GDM1 (cell line): ENCODE measurements around the gene CLTC.
A peak's percentile ranks its signal among the peaks of the same experiment; 100 is the strongest.

ENCODE experiments used
- DNase-seq: peaks from one replicate; lab custom pipeline; 2025; lab: John Stamatoyannopoulos, UW

The CLTC gene

DNA sequence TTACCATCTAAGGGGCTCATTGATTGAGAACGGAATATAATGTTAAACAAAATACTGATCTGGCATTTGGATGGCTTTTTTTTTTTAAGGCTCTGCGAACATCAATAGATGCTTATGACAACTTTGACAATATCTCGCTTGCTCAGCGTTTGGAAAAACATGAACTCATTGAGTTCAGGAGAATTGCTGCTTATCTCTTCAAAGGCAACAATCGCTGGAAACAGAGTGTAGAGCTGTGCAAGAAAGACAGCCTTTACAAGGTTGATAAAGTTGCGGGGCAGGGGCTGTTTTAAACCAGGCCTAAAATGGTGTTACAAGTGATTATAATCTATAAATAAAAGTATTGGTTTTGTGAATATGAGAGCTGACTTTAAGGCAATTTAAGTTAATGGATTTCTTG, 65.3 kb downstream of the CLTC start:
- no peak for DNase-seq

DNA sequence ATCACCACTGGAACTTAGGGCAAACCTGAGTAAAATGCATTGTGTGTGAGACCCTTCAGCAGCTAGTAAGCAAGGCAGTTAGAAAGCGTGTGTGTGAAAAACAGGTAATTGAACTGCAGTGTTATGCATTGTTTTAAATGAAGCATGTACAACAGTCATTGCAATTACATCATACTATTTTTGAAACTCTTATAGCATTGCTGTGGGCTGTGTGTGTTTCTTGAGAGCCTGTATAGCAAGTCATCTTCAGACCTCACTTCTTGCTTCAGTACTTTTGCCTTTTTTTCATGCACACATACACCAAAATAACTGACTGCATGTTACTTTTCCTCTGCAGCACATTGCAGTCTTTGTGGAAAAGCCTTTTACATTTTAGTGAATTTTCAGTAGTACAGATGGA, 68.3 kb downstream of the CLTC start:
- no peak for DNase-seq

DNA sequence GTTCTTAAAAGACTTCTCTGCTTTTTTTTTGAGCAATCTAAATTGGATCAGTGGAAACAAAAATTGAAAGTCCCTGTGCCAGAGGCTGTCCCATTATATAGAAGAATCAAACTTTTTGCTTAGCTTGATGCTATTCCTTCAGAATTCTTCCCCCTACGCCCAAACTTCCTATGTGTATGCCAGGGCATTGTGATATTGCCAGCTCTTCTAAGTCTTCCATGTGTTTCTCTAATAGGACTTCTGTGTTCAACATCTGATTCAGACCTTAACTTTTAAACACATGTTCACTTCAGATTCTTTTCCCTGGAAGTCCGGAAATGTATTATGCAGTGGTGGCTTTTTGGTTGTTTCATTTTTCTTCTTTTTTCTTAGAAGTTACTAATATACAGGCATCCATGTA, 68.8 kb downstream of the CLTC start:
- no peak for DNase-seq

DNA sequence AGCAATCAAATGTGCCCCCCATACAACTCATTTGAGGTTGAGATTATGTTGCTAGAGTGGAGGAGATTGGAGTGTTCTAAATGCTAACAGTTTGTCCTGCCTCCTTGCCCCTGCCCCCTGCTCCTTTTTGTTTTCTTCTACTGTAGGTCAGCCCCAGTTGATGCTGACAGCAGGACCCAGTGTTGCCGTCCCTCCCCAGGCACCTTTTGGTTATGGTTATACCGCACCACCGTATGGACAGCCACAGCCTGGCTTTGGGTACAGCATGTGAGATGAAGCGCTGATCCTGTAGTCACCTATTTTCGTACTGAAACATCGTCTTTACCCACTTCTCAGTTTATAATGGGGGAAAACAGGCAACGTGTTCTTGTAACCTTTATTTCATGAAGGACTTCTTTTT, 73.9 kb downstream of the CLTC start:
- no peak for DNase-seq

DNA sequence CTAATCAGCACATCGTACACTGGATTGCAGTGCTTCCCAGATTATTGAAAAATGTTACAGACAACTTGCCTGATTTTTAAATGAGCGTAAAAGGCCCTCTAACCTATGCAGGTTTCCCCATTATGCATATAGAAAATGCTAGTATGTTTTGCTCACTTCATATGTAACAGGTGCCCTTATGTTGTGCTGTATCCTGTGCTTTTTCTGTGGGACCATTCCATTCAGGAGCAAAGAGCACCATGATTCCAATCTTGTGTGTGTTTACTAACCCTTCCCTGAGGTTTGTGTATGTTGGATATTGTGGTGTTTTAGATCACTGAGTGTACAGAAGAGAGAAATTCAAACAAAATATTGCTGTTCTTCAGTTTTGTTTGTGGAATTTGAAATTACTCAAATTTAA, 74.6 kb downstream of the CLTC start:
- no peak for DNase-seq

DNA sequence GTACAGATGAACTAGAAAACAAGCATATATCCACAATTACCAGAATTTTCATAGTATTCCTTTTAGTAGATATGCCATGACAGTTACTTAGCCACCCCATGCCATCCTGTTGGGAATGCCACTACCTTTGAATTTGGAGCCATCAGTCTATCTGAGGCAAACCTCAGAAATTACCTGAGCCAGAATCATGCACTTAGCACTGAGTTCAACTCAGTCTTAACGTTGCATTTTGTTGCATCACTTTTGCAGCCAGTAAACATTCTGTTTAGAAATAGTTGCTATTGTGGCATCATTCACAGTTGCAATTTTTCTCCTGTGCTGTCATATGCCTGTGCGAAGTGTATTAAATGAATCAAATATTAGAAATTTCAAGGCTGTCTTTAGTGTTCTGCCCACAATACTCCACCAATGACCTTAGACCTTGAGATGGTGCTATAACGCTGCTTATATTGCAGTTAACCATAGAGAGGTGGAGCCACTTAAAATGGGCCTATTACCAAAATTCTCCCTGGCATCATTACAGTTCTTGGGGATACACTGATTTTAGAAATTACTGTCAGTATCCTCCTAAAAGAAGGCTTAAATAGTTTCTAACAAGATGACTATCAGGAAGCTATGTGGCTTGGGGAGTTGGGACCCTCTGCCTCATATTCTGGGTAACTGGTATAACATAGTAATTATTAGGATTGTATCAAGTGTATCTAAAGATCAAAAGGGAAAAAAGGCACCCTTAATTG, 76.4 kb downstream of the CLTC start:
- no peak for DNase-seq

DNA sequence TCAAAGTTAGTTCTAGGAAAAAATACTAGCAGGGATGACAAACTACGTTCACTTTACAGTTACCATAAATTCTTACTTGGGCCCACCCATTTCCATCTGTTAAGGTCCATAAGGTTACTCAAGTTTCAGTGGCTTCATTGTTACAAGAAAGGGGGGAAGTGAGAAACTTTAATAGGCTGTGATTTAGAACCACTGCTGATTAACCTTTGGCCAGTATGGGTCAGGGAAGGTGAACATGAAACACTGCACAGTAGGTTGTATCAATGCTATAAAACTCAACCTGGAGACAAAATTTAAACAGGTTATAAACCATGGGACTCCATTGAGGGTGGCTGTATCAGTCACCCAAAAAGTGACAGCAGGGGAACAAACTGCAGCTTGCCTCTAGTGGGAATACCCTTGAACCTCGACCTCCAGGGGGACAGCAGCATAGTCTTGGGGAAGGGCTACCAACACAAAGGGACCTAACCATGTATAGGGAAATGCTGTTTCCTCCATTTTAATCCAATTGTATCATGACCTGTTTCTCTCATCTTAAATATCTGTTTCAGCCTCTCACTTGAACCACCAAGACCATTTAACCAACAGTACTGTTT, 77.1 kb downstream of the CLTC start:
- DNase-seq: no peak

DNA sequence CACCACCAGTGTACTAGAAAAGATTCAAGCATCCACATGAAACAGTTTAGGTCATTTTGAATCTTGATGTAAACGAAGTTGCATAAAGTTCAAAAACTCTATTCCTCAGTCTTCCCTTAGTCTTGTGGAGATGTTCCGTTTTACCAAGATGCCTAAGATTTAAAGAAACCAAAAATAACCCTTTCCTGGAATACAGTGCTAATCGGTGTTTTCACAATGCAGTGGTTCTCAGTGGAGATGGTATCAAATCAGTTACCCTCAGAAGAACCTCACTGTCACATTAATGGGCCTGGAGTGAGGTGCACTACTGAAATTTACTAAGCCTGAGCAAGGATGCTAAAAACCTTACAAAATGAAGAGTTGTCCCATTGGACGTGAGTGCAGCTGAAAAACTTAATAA, 78.4 kb downstream of the CLTC start:
- no peak for DNase-seq

DNA sequence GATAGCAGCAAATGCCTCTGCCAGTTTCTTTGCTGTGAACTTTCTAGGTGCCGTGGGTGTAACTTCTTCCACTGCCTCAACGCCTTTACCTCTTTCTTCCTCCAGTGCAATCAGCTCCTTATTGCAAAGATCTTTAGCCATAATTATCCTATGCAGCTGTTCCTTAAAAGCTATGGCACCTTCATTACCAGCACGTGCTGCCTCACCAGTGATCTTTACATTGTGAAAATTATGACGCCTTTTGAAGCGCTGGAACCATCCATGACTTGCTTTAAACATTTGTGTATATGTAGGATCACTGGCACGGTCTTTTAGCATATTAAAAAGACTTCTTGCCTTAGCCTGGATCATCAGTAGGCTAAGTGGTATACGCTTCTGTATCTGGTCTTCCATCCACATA, 79.5 kb downstream of the CLTC start:
- DNase-seq: no peak

DNA sequence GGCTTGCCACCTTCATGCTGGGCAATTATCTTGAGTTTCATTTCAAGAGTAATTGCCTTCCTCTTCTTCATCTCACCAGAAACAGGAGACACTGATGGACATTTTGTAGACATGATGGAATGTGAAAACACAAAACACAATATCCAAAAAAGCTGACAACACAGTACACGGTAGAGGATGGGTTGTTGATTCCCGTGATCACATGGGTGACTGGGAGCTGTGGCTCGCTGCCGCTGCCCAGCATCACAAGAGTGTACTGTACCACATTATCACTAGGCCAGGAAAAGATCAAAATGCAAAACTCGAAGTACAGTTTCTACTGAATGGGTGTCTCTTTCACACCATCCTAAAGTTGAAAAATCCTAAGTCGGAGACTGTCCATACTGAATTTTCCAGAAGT, 80.1 kb downstream of the CLTC start:
- DNase-seq: no peak

DNA sequence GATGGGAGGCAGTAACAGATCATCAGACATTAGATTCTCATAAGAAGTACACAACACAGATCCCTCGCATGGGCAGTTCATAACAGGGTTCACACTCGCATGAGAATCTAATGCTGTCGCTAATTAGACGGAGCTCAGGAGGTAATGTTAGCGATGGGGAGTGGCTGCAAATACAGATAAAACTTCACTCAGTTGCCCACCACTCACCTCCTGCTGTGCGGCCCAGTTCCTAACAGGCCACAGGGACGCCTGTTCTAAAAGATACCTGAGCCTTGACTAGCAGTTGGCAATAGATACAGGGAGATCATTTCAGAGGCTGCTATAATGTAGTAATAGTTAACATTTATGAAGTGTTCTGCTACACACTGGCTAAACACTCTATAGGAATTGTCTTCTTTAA, 82.6 kb downstream of the CLTC start:
- DNase-seq: no peak

DNA sequence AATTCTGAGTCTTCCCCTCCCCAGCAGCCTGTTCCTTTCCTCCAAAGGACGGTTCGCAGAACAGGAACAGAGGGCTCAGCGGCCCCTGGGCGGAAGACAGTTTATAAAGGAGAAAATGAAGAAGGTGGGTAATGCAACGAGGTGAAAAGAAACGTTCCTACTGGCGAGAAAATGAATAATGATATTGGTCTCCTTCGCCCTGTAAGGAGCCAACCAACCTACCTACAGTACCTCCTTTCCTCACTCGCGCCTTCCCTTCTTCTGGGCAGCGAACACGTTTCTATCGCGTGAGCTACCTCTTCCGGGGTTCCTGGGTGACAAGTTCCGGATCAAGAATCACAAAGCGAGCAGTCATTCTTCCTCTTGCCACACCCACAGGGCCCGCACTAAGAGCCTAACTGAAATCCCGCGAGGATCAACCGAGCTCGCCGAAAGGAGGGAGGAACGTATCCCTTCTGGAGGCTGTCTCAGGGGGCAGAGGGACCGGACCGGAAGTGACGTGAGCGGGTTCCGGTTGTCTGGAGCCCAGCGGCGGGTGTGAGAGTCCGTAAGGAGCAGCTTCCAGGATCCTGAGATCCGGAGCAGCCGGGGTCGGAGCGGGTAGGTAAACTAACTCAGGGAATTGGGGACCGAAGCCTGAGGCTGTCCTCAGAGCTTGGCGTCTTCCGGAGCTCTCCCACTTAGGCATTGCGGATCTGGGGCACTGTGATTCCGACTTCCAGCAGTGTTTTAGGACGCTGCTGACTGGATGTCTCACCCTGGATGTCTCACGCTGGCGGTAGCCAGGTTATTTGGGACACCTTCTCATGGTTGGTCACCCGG, 87.7 kb downstream of the CLTC start, which contains the start of the genes PTRH2 and VMP1:
TSS of gene PTRH2 (minus strand) at position 282 of the 822 bp plus-strand sequence. CDS start 9,452 bp downstream, outside the sequence.
TSS of gene VMP1 (plus strand) at position 506 of the 822 bp plus-strand sequence. CDS start 23,793 bp downstream, outside the sequence.
- DNase-seq: peak; percentile 97

DNA sequence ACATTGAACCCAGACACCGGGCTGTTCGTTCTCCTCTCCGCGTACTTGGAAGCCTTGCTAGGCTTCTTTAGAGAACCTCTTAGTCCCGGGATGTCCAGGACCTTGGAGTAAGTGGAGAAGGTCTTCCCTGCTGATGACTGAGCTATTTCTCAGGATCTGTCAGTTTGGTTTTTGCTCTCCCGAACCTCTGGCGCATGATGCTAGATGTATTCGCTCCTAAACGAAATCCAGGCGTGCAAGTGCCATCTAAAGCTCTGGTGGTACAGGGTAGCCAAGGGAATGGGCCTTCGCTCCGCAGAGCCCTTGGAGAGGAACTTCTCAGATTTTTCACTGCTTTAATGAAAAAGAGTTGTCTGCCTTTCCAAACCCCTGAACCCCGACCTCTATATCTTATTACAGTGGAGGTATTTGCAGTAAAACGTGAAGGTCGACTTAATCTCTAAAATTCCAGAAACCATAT, 88.3 kb downstream of the CLTC start:
- DNase-seq: no peak

DNA sequence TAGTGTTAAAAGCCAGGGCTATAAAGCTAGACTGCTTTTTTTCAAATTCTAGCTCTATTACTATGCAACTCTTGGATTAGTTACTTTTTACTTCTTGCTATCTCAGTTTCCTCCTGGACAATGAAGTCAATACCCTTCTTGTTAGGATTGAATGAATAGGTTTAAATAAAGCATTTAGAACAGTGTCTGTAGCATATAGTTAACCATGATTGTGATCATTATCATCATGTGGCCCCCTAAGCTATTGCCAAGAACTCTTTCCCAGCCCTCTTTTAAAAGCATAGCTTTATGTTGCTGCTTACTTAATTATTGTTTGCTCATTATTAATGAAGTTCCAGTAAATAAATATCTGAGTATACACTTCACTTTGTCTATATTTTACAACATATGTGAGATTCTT, 92.2 kb downstream of the CLTC start:
- no peak for DNase-seq

DNA sequence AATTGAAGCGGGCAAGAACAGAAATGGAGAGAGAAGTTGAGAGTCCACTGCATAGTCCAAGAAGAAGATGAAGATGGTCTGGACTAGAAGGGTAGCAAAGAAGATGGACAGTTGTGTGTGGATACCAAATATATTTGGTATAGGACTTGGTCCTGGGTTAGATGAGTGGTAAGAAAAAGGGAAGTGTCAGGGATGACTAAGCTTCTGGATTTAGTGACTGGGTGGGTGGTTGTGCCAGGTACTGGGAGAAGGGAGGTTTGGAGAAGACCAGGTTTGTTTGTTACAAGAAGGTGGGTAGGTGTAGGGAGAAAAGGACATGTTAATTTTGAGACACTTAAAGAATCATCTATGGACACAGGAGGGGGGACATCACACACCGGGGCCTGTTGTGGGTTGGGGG, 93.2 kb downstream of the CLTC start:
- DNase-seq: peak; percentile 8

DNA sequence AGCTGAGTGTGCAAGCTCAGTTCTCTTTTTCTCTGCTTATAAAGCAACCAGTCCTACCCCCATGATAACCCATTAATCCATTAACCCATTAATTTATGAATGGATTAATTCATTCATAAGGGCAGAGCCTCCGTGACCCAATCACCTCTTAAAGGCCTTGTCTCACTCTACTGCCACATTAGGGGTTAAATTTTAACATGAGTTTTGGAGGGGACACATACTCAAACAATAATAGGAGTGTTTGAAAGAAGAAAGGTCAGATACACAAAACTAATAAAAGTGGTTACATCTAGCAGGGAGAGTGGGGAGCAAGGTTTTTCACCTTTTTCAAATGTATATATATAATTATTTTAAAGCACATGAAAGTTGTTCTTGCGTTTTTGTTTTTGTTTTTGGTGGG, 94.6 kb downstream of the CLTC start:
- DNase-seq: no peak

DNA sequence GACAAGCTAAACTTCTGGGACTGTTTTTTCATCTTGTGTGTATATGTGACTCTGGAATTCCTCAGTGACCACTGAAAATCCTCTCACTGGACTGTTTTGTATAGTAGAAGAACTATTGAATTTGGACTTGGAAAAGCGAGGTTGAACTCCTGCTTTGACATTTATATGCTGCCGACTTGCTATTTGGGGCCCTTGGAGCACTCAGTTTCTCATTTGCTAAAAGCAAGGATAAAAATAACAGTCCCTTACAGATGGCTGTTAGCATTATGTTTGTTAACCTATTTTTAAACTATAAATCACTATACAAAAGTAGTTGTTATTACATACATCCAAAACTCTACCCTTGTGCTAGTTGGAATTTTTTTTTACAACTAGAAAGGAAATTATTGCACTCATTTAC, 96.7 kb downstream of the CLTC start:
- DNase-seq: no peak

DNA sequence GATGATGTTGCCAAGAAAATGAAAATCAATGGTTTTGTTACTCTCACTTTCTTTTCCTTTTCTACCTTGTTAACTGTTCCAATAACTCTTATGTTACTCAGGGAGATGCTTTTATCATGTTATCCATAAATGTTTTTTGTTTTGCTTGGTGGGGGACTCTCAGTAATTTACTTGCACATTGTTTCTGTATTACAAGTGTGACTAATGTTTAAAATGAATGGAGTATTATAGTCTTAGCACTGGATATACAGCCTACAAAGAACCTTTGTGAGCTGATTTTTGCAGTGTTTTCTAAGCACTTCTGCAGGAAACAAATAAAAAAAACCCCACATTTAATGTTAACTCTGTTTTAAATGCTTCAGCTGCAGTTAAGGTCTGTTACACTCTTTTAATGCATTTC, 99.8 kb downstream of the CLTC start:
- DNase-seq: no peak

DNA sequence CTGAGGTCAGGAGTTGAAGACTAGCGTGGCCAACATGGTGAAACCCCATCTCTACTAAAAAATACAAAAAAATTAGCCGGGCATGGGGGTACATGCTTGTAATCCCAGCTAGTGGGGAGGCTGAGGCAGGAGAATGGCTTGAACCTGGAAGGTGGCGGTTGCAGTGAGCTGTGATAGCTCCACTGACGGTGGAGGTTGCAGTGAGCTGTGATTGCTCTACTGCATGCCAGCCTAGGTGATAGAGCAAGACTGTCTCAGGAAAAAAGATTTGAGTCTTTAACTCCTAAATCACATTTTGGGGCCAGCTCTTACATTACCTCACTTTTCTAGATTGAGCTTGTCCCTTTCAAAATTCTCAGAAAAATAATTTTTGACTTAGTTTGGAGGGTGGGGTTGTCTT, 102.9 kb downstream of the CLTC start:
- DNase-seq: no peak

DNA sequence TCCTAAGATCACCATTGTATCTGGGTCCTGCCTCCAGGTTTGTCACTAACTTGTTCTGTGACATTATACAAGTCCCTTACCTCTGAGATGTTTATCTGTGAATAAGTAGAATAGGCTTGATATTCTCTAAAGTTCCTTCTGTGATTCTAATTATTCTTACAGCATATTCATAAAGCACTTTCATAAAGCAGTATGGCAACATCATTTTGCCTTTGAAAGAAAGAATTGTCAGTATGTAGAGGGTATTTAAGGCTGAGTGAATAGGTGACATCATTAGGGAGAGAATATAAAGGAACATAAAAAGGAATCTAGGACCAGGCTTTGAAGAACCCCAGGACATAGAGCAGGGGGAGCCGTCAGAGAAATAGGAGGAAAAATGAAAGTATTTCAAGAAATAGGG, 103.3 kb downstream of the CLTC start:
- no peak for DNase-seq

DNA sequence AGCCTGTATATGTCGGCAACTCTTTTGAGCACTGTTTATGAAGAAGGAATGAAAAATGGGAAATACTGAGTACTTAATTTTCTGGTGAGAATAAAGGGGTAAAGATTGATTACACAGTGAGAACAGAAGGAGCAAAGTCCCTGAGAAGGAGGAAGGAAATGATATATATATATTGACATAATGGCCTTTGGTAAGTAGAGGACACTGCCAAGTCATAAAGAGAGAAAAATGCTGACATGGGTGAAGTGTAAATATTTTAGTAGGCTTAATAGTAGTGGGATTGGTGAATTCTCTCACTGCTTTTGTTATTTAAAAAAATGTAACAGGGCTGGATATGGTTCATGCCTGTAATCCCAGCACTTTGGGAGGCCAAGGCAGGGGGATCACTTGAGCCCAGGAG, 103.9 kb downstream of the CLTC start:
- no peak for DNase-seq

DNA sequence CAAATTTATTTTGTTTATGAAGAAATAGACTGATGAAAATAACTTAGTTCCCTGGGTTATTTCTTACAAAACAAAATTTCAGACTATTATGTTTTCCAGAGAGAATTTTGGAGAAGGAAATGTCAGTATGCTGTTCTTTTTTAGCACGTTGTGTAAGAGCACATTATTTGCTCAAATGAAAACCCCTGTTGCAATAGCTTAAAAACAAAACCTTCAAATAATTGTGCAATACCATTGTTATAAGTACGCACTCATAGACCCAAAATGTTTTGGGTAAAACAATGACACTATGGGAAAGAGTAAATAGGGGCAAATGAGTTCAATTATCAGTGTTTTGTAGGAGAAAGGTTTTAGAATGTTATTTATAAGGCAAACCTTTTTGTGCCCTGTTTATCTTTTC, 106.0 kb downstream of the CLTC start:
- no peak for DNase-seq
